ENCODE data around the gene PCTP.

DNA sequence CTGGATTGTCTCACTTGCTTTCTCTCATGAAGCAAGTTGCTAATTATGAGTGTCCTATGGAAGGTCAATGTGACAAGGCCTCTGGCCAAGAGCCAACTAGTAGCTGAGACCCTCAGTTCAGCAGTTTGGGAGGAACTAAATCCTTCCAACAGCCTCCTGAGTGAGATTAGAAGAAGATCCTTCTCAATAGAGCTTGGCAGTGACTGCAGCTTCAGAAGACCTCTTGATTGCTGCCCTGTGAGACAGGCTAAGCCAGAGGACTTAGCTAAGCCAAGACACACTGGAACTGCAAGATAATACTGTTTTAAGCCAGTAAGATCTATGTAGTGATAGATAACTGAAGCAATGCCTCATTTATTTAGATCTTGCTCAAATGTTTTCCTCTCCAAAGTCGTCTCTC lies 34.3 kb downstream of the PCTP start:
- TF ChIP-seq, protein P1, sequence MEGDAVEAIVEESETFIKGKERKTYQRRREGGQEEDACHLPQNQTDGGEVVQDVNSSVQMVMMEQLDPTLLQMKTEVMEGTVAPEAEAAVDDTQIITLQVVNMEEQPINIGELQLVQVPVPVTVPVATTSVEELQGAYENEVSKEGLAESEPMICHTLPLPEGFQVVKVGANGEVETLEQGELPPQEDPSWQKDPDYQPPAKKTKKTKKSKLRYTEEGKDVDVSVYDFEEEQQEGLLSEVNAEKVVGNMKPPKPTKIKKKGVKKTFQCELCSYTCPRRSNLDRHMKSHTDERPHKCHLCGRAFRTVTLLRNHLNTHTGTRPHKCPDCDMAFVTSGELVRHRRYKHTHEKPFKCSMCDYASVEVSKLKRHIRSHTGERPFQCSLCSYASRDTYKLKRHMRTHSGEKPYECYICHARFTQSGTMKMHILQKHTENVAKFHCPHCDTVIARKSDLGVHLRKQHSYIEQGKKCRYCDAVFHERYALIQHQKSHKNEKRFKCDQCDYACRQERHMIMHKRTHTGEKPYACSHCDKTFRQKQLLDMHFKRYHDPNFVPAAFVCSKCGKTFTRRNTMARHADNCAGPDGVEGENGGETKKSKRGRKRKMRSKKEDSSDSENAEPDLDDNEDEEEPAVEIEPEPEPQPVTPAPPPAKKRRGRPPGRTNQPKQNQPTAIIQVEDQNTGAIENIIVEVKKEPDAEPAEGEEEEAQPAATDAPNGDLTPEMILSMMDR (IDR thresholded peaks at IDR 0.05; ENCODE audit: low read depth, low read length), result no peak
- TF ChIP-seq EZH2phosphoT487 (IDR thresholded peaks at IDR 0.05; ENCODE audit: low read depth), result no peak

All from OCI-LY3 (cell line).